ENCODE data around the gene ILK.

The ILK gene

GRCh38 chr11:6574816-6575715 is 28.5 kb upstream of the ILK start:
- no peak for DNase-seq (ENCODE audit: low read depth)

GRCh38 chr11:6576471-6577373 is 26.9 kb upstream of the ILK start:
- no peak for DNase-seq (ENCODE audit: low read depth)

- DNase-seq (ENCODE audit: low read depth), result no peak
Measured at GRCh38 chr11:6578134-6578533, 25.4 kb upstream of the ILK start.

- no peak for DNase-seq (ENCODE audit: low read depth)
Measured at GRCh38 chr11:6579681-6580080, 23.9 kb upstream of the ILK start.

GRCh38 chr11:6583584-6583983 is 20.0 kb upstream of the ILK start:
- no peak for DNase-seq (ENCODE audit: low read depth)

GRCh38 chr11:6584528-6584927 is 19.0 kb upstream of the ILK start:
- no peak for DNase-seq (ENCODE audit: low read depth)

GRCh38 chr11:6586434-6587359 is 16.9 kb upstream of the ILK start:
- DNase-seq (ENCODE audit: low read depth), result no peak

- DNase-seq (ENCODE audit: low read depth), result no peak
Measured at GRCh38 chr11:6587360-6587953, 16.1 kb upstream of the ILK start.

GRCh38 chr11:6588018-6588417 is 15.6 kb upstream of the ILK start:
- no peak for DNase-seq (ENCODE audit: low read depth)

GRCh38 chr11:6594142-6594768 is 9.3 kb upstream of the ILK start:
- DNase-seq (ENCODE audit: low read depth), result no peak

- no peak for DNase-seq (ENCODE audit: low read depth)
Measured at GRCh38 chr11:6596239-6596877, 7.2 kb upstream of the ILK start.

GRCh38 chr11:6598555-6598954 is 5.0 kb upstream of the ILK start:
- no peak for DNase-seq (ENCODE audit: low read depth)

- no peak for DNase-seq (ENCODE audit: low read depth)
Measured at GRCh38 chr11:6599449-6599848, 4.1 kb upstream of the ILK start.

- DNase-seq (ENCODE audit: low read depth), result no peak
Measured at GRCh38 chr11:6599881-6600390, 3.6 kb upstream of the ILK start.

GRCh38 chr11:6601041-6601461 is 2.5 kb upstream of the ILK start:
- DNase-seq (ENCODE audit: low read depth), result no peak

GRCh38 chr11:6602096-6602940 is 1.3 kb upstream of the ILK start:
- DNase-seq (ENCODE audit: low read depth), result no peak

- DNase-seq (ENCODE audit: low read depth), result no peak
Measured at GRCh38 chr11:6604081-6604626, 580 bp downstream of the ILK start.

GRCh38 chr11:6604790-6605189 is 1.2 kb downstream of the ILK start:
- DNase-seq (ENCODE audit: low read depth), result no peak
